KBM-7 (cell line): ENCODE measurements around the gene SMC1A.
"Not testable (repeated sequence)": the region's sequence is repeated elsewhere in the genome, so short reads cannot be mapped to it uniquely, and the experiment has no call there.

Experiments used
- DNase-seq: peaks from one replicate; pipeline ENCODE4 v3.0.0-alpha.2; 2015
- in situ Hi-C: fragments of 300-500 bp; cut with MboI; formaldehyde crosslinking; loops from 2 replicates; pipeline ENCODE4 v1.14.3; 2020; ENCODE audit warnings: low sequenced_read_pairs, low pct_unique_long_range_greater_than_20kb, mixed read lengths

Gene SMC1A

DNA sequence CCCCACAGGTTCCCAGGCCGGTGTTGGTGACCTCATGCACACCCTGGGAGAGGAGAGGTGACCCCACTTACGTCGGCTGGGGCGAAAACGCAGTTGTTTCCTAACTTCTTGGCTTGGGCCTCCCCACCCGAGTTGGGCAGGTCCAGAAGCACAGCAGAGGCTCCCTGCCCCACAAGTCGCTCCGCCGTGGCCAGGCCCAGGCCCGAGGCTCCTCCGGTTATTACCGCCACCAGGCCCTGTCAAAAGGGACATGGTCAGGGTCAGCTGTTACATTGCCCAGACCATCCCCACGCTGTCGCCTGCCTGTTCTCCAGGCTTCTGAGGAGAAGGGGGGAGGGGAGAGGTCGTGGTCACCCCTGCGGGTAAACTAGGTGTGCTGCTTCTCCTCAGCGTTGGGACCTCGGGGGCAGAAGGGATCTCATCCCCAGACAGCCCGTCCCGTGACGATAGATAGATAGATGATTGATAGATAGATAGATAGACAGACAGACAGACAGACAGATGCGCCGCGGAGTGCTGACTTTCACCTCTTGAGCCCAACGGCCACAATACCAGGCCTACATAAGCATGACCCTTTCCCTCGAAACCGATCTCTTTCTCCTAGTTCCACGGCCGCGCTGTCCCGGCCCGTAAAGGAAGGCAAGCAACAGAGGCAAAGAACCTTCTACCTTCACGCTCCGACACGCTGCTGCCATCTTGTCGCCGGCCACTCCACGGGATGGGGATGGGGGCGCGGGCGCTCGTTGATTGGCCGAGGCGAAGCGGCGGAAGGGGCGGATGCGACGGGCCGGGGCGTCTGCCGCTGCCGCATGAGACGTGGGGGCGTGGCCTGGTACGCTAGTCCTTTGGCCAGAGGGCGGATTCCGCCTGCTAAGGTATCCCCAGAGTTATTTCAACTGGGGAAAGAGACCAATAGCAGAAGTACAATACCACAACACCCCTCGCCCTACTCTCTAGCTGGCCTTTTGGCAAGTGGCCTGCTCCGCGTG is 11.5 kb upstream of the SMC1A start, which contains the start of gene HSD17B10:
Gene HSD17B10 (minus strand): TSS at position 720 of the 989 bp plus-strand sequence. CDS start 25 bp downstream, at position 695.
- in situ Hi-C loops: no loop called here
- DNase-seq: peak; percentile 95

DNA sequence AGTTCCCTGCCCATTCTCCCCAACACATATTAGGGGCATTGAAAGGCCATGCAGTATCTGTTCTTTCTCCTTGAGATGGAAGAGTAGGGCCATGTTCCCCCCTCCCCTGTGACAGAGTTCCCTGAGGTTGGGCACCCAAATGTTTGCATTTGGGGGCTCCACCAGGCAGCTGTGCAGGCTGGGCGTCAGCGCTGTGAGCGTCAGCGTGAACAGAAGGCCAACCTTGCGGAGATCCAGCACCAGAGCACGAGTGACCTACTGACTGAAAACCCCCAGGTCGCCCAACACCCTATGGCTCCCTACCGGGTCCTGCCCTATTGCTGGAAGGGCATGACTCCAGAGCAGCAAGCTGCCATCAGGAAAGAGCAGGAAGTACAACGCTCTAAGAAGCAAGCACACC is 7.8 kb upstream of the SMC1A start:
- in situ Hi-C loops: no loop called here
- DNase-seq: no peak

DNA sequence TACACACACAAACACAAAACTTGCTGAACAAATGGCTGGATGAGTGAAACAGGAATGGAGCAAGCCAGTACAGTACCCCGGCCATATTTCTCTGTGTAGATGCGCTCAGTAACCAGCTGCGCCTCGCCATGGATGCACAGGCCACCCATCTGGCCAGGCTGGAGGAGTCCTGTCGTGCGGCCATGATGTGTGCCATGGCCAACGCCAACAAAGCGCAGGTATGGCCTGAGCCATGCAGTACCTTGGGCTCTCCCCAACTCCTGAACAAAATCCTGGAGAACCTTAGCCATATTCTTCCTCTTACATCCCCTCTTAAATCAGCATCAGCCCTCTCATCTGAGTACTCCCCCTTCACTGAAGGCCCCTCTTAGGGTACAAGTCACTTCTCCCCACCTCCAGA is 7.3 kb upstream of the SMC1A start:
- no peak for DNase-seq
- in situ Hi-C loops: no loop called here

DNA sequence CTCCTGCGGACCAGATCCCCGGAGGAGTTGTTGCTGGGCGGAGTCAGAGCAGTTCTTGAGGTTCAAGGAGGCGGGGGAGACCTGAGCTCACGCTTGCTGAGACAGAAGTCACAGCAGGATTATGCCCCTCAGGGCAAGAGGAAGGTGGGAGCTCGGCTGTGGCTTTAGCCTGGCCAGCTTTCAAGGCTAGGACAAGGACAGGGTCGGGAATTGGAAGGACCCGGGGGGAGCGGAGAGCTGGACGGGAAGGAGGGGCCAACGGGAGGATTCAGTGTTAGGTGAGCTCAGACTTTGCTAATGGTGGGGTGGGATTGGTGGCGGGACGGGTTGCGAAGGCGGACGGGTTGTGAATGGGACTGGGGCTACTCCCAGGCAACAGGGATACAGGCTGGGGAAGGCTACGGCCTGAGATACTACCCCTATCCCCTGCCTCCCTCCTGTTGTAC is 430 bp upstream of the SMC1A start, which contains the start of gene RIBC1:
Gene RIBC1 (plus strand): TSS at position 13 of the 446 bp plus-strand sequence. CDS start 3,404 bp downstream, outside the sequence.
- in situ Hi-C loops: no loop called here
- no peak for DNase-seq

DNA sequence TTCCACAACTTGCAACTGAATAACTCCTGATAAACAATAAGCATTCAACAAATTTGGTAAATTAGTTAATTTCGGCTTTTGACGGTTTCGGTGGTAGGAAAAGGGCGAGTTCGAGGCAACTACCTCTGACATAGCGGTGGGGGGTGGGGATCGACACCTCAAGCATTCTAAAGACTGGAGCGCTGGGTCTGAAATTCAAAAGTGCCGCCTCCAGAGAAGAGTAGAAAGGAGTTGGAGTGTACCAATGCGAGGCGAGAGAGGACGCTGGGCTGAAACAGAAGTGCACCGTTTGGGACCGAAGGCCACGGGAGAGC is 725 bp downstream of the SMC1A start:
- in situ Hi-C loops: no loop called here
- no peak for DNase-seq

GRCh38 chrX:53421125-53421524 is 1.3 kb downstream of the SMC1A start:
- in situ Hi-C loops: no loop called here
- no peak for DNase-seq

GRCh38 chrX:53420351-53420750 is 2.1 kb downstream of the SMC1A start:
- DNase-seq, in situ Hi-C loops: not testable (repeated sequence)

DNA sequence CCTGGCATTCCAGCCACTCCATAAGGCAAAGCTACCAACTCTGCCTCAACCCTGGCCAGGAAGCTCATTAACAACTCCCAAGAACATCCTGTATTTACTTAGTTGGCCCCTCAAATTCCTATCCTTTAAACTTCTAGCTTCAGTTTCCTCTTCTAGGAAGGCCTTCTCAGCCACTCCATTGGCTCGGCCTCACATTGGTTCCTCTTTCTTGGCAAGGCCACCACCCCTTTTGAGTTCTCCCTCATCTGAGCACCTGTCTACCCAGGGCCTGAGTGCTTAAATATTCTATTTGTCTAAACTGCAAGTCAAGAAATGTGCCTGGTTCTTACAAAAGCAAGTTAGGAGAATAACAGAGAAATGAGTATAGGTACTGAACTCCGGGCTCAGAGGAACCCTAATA is 10.0 kb downstream of the SMC1A start:
- DNase-seq: peak; percentile 69
- in situ Hi-C loops: no loop called here

GRCh38 chrX:53403535-53403934 is 18.9 kb downstream of the SMC1A start:
- no peak for DNase-seq
- in situ Hi-C loops: no loop called here

DNA sequence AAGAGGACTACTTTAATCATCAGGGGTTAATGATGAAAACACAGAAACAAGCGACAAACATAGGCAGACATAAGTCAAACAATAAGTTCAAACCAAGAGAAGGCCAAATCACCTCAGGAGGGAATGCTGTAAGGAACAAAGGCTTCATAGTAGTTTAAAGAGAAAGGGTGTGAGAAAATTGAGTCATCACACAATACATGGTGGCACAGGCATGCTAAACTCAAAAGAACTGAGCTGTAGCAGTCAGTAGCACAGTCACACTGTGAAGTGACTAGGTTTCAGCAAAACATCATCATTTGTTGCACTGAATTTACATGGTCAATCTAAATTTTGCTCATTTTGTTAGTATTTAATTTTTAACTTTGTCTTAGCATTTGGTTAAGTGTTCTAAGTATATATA is 24.2 kb downstream of the SMC1A start:
- no peak for DNase-seq
- in situ Hi-C loops: no loop called here

- DNase-seq: no peak
- in situ Hi-C loops: no loop called here
Observed at GRCh38 chrX:53395605-53396298, 26.7 kb downstream of the SMC1A start.

DNA sequence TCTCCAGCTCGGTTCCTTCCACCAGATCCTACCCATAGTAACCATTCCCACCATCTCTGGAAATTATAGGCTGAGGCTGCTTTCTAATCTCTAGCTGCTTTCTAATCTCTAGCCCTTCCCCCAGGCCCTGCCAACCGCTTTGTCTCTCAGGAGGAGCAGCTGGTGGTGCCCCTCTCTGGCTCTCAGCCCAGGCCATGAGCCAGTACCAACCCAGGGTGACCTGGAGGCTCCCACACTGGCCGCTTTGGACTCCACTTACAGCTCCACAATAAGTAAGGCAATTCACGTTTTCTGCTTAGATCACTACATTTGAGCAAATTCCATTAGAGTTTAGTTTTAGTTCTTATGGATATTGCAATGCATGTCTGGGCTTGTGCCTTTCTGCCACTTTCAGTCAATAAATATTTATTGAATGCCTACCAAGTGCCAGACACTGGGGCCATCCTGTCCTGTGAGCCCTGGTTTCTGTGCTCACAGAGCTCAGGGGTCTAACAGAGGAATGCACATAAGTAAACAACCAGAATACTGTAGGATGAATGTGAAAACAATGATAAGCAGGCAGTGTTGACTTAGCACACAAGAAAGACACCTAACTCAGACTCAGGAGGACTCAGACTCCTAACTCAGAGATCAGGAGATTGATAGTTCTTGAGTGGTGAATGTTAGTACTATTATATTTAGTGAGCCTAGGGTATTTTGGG is 38.9 kb downstream of the SMC1A start:
- in situ Hi-C loops: no loop called here
- DNase-seq: no peak

DNA sequence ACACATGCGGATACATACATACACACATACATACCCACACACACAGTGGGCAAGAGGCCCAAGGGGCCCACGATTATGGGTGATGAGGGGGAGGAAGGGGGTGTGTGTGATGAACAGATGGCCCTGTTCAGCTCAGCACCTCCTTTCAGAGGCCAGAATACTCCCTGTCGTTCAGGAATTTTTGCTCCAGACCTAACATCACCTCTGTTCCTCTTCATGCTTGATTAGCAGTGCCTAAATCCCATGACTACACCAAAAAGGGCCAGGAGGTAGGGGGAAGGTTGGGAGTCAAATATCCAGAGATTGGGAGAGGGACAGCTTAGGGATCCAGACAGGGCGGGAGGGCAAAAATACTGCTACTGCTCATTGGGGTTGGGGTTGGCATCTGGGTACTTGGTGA is 42.7 kb downstream of the SMC1A start:
- in situ Hi-C loops: no loop called here
- DNase-seq: no peak

GRCh38 chrX:53379008-53379710 is 43.3 kb downstream of the SMC1A start:
- in situ Hi-C loops: no loop called here
- DNase-seq: no peak

DNA sequence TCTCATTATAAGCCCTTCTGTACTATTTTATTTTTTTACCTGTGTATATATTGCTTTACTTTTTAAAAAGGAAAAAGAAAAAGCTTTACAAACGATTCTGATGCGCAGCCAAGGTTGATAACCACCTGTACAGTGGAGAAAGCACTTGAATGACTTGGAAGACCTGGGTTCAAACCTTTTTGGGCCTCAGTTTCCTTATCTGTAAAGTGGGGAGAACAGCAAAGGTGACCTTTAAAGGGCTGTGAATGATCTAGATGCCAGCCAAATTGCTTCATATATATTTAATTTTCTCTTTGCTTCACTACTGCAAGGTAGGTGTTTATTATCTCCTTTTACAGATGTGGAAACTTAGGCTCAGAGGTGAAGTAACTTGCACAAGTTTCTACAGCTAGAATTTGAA is 45.0 kb downstream of the SMC1A start:
- in situ Hi-C loops: no loop called here
- no peak for DNase-seq

DNA sequence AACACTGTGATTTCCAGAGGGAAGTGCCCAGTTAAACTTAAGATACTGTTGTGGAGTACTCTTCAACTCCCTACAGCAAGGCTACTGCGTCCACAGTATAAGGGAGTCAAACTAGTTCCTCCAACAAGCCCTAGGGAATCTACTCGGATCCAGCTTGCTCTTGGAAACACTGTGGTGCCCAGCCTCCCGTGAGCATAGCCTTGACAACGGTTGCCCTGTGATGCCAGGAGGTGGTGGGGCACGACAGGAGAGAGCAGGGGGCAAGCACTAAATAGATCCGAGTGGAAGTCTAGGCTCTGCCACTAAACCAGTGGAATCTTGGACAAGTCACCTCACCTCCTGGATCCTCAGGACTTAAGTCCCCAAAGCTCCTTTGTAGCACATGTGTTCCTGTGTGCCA is 45.6 kb downstream of the SMC1A start:
- in situ Hi-C loops: no loop called here
- no peak for DNase-seq

DNA sequence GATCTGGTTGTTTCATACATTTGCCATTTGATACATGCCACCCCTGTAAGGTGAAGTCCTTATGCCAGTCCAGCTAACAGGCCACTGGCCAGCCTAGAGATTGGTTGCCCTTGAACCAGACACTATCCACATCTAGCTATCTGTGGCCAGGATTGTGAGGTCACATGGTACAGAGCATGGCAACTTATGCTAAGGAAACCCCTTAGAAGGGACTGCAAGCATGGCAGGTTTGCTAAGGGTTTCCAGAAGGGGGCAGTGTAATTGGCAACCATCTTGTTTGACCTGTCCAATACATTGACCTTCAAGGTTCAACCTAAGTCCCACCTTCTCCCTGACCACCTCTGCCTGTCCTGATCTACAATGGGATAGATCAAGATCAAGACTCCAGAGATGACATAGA is 47.5 kb downstream of the SMC1A start:
- in situ Hi-C loops: no loop called here
- DNase-seq: no peak

- DNase-seq: no peak
- in situ Hi-C loops: no loop called here
Observed at GRCh38 chrX:53374222-53374820, 48.1 kb downstream of the SMC1A start.

GRCh38 chrX:53373307-53373706 is 49.1 kb downstream of the SMC1A start:
- DNase-seq: no peak

More at GRCh38 chrX:53373307-53373706, 49.1 kb downstream of the SMC1A start:
- in situ Hi-C loops: no loop called here
